Suprapubic skin (tissue), 4 donors: Measurements from ENCODE around the gene NRTN. TPM values are rescaled to one million over a fixed set of nuclear protein-coding genes. Genes with fewer than 3 reads are reported as not detected.

Source experiments
- DNase-seq, 2 donors: peaks; one replicate each; pipeline ENCODE4 v3.0.0-alpha.2; 2019; ENCODE audit warnings: low spot score in 2 of 2
- H3K27ac ChIP-seq: fragments of 200-600 bp; sonication (generic); one replicate; pipeline ENCODE4 v1.5.1; 2019
- H3K27me3 ChIP-seq: fragments of 200-600 bp; sonication (generic); one replicate; pipeline ENCODE4 v1.5.1; 2019
- H3K36me3 ChIP-seq: fragments of 200-600 bp; sonication (generic); one replicate; pipeline ENCODE4 v1.5.1; 2019
- H3K4me1 ChIP-seq: fragments of 200-600 bp; sonication (generic); one replicate; pipeline ENCODE4 v1.5.1; 2019
- H3K4me3 ChIP-seq: fragments of 200-600 bp; sonication (generic); one replicate; pipeline ENCODE4 v1.5.1; 2019; ENCODE audit warnings: mild to moderate bottlenecking
- H3K9me3 ChIP-seq: fragments of 200-600 bp; sonication (generic); one replicate; pipeline ENCODE4 v1.5.1; 2019
- WGBS: methylation state at CpG from one replicate; pipeline ENCODE4 v1.1.5; 2018; 5-methylcytosine and 5-hydroxymethylcytosine counted together
- total RNA-seq, 4 donors: library from RNA; depleted of rRNA; stranded (reverse); fragments of >200 nt; gene quantifications; one replicate each; pipeline ENCODE4 v1.1.0, GENCODE V29; 2016
- TF ChIP-seq, protein P1 (sequence below), 2 donors: fragments of 200-600 bp in 1 of 2; fragments of 450-650 bp in 1 of 2; sonication (generic) in 1 of 2; IDR thresholded peaks; one replicate each; pipeline ENCODE4 v1.5.1; 2016 to 2019; ENCODE audit warnings: antibody characterized with exemption in 2 of 2, mild to moderate bottlenecking in 1 of 2, moderate library complexity in 1 of 2

NRTN gene
- total RNA-seq, 4 donors from 2014 or later, result 3.7 to 9.1 (median 6.6) TPM

DNA sequence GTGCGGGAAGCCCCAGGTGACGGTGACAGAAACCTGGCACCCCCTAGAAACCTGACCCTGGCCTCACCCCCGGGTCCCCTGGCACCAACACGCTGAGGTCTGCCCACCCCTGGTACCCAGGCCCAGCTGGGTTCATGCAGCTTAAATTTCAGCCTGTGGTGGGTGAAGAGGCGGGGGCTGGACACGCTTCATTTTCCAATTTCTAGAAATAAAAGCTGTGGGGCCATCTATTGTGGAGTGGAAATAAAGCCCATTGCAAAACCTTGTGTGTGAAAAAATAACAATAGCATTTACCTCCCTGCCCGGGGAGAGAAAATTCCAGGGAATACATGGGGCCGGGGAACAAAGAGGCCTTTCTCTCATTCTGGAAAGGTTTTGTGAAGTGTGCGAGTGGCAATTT, 73.0 kb downstream of the NRTN start:
- Histone ChIP-seq H3K4me3 (no peak overlapping the region), H3K4me1 (peaks cover 9% of the 10 kb centered on the region), H3K27ac (no peak overlapping the region), H3K27me3 (peaks cover 23% of the 10 kb centered on the region), H3K9me3 (no peaks in the 10 kb centered on the region), H3K36me3 (no peaks in the 10 kb centered on the region)
- 81% methylated on average over 9 of the region's 9 CpGs for WGBS
- no peak for DNase-seq
- TF ChIP-seq, protein P1, sequence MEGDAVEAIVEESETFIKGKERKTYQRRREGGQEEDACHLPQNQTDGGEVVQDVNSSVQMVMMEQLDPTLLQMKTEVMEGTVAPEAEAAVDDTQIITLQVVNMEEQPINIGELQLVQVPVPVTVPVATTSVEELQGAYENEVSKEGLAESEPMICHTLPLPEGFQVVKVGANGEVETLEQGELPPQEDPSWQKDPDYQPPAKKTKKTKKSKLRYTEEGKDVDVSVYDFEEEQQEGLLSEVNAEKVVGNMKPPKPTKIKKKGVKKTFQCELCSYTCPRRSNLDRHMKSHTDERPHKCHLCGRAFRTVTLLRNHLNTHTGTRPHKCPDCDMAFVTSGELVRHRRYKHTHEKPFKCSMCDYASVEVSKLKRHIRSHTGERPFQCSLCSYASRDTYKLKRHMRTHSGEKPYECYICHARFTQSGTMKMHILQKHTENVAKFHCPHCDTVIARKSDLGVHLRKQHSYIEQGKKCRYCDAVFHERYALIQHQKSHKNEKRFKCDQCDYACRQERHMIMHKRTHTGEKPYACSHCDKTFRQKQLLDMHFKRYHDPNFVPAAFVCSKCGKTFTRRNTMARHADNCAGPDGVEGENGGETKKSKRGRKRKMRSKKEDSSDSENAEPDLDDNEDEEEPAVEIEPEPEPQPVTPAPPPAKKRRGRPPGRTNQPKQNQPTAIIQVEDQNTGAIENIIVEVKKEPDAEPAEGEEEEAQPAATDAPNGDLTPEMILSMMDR (IDR thresholded peaks at IDR 0.05), result no peak

Other genes starting within 250 kb of the NRTN start
- gene TINCR, start 237.1 kb upstream of the NRTN start, total RNA-seq, result 100 to 1,000 TPM; 173 to 255 (median 185) TPM
- 100 to 1,000 TPM in 1 of 4 donors, 10 to 100 TPM in 3; 22.9 to 105 (median 28.8) TPM for gene SAFB2, start 182.3 kb upstream of the NRTN start, total RNA-seq
- 100 to 1,000 TPM in 1 of 4 donors, 10 to 100 TPM in 3; 46.3 to 181 (median 63.7) TPM for gene SAFB, start 182.0 kb upstream of the NRTN start, total RNA-seq
- 10 to 100 TPM; 37.2 to 67.1 (median 58.1) TPM for gene MICOS13, start 124.6 kb upstream of the NRTN start, total RNA-seq
- gene HSD11B1L, start 124.0 kb upstream of the NRTN start, total RNA-seq, result 10 to 100 TPM; 11.6 to 19.0 (median 15.1) TPM
- gene RPL36, start 114.8 kb upstream of the NRTN start, total RNA-seq, result 100 to 1,000 TPM; 420 to 822 (median 688) TPM
- gene LONP1, start 84.9 kb upstream of the NRTN start, total RNA-seq, result 10 to 100 TPM; 42.1 to 57.4 (median 47.7) TPM
- under 1 TPM in 1 of 4 donors, not detected in 3; 0.24 TPM for gene CATSPERD, start 84.4 kb upstream of the NRTN start, total RNA-seq
- 1 to 10 TPM; 2.0 to 5.1 (median 3.6) TPM for gene PRR22, start 20.3 kb upstream of the NRTN start, total RNA-seq
- 10 to 100 TPM; 28.8 to 58.5 (median 43.8) TPM for gene DUS3L, start 13.9 kb upstream of the NRTN start, total RNA-seq
- 1 to 10 TPM in 1 of 4 donors, under 1 TPM in 1, not detected in 2; 0.25 to 1.4 TPM for gene FUT6, start 34.6 kb downstream of the NRTN start, total RNA-seq
- gene FUT3, start 46.4 kb downstream of the NRTN start, total RNA-seq, result 1 to 10 TPM in 3 of 4 donors, under 1 TPM in 1; 0.93 to 3.6 (median 1.4) TPM
- gene FUT5, start 65.5 kb downstream of the NRTN start, total RNA-seq, result under 1 TPM in 1 of 4 donors, not detected in 3; 0.23 TPM
- gene NDUFA11, start 98.7 kb downstream of the NRTN start, total RNA-seq, result 100 to 1,000 TPM in 3 of 4 donors, 10 to 100 TPM in 1; 80.9 to 245 (median 174) TPM
- gene VMAC, start 99.8 kb downstream of the NRTN start, total RNA-seq, result 10 to 100 TPM in 2 of 4 donors, 1 to 10 TPM in 2; 7.4 to 15.4 (median 12.0) TPM
- gene CAPS, start 109.2 kb downstream of the NRTN start, total RNA-seq, result 10 to 100 TPM in 2 of 4 donors, 1 to 10 TPM in 2; 7.2 to 36.5 (median 10.0) TPM
- gene RANBP3, start 173.1 kb downstream of the NRTN start, total RNA-seq, result 10 to 100 TPM; 55.6 to 85.0 (median 78.0) TPM